Activated CD8-positive, alpha-beta memory T cell treated with anti-CD3 and anti-CD28 coated beads, Interleukin-2, amount 10 ng/mL, durations not matched to agents 7 days and 5 days (primary cell): ENCODE measurements around the gene RYR3. TPM values are rescaled to one million over a fixed set of nuclear protein-coding genes. Genes with fewer than 3 reads are reported as not detected.

Experiments
- ATAC-seq: fragments of 150-1000 bp; cut with Tn5 transposase; one replicate; pipeline ENCODE4 v1.10.0; 2021; ENCODE audit warnings: moderate library complexity
- CTCF ChIA-PET: fragments of 350-600 bp; sonication (Branson Sonifier 250); formaldehyde crosslinking; loops from one replicate; lab custom pipeline; 2021; ENCODE audit warnings: antibody characterized with exemption; lab: Charles Lee
- DNase-seq: peaks from one replicate; pipeline ENCODE4 v3.0.0-alpha.2; 2020
- H3K27ac Mint-ChIP-seq: one replicate; pipeline ENCODE4 v1.8.0; 2021; ENCODE audit warnings: mild to moderate bottlenecking, mixed read lengths
- H3K27me3 Mint-ChIP-seq: one replicate; pipeline ENCODE4 v1.8.0; 2021; ENCODE audit warnings: mixed read lengths
- H3K36me3 Mint-ChIP-seq: one replicate; pipeline ENCODE4 v1.8.0; 2021; ENCODE audit warnings: mild to moderate bottlenecking, mixed read lengths
- H3K4me1 Mint-ChIP-seq: one replicate; pipeline ENCODE4 v1.8.0; 2021; ENCODE audit warnings: mixed read lengths
- H3K4me3 Mint-ChIP-seq: one replicate; pipeline ENCODE4 v1.8.0; 2021; ENCODE audit warnings: mild to moderate bottlenecking, moderate library complexity, mixed read lengths
- H3K9me3 Mint-ChIP-seq: one replicate; pipeline ENCODE4 v1.8.0; 2022; ENCODE audit warnings: low read depth, mixed read lengths
- total RNA-seq, 2 experiments: library from RNA; stranded (reverse); gene quantifications; one replicate each; pipeline ENCODE4 v1.2.3, GENCODE V29; 2021

RYR3 gene
- total RNA-seq, 2 experiments from 2014 or later: not detected

DNA sequence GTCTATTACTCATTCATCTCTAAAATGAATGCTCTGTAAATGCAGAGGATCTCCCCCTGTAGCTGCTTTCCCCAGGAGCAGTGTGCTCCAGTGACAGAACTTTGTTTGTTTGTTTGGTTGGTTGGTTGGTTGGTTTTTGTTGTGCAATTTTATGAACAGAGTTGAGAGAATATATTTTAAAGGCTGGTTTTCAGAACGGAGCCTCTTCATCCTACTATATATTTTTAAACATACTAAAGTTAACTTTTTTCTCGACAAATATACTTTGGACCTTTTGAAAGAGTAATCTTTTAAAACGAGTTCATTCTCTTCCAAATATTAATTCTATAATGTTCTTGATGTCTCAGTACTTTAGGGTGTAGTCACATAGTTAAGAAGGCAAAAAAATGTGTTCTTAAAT lies 20.2 kb downstream of the RYR3 start:
- no peaks in the 10 kb centered on the region for H3K4me1 Mint-ChIP-seq
- ATAC-seq (no peak), DNase-seq (no peak)
- H3K36me3 Mint-ChIP-seq: no peaks in the 10 kb centered on the region
- H3K27me3 Mint-ChIP-seq: peaks cover 5% of the 10 kb centered on the region
- CTCF ChIA-PET: no interaction called here
- no peak overlapping the region for H3K4me3 Mint-ChIP-seq
- peaks cover 3% of the 10 kb centered on the region for H3K9me3 Mint-ChIP-seq
- no peak overlapping the region for H3K27ac Mint-ChIP-seq

DNA sequence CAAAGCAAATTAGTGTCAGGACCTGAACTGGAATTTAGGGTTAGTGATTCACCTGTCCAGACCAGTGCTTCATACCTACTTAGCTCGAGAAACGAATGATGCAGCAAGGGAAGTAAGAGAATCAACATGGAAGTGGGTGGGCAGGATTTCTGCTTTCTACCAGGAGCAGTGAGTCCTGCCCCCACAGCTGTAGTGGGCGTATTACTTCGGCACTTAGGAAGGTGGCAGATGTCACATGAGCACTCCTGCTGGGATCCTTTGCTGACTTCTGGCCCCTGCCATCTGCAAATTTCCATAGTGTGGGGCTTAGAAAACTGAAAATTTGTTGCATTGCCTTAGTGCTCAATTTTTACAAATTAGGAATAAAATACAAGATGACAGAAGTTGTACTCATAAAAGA lies 31.2 kb downstream of the RYR3 start:
- H3K27ac Mint-ChIP-seq: no peak overlapping the region
- no peaks in the 10 kb centered on the region for H3K4me1 Mint-ChIP-seq
- ATAC-seq (no peak), DNase-seq (no peak)
- H3K9me3 Mint-ChIP-seq: peaks cover 11% of the 10 kb centered on the region
- no peaks in the 10 kb centered on the region for H3K27me3 Mint-ChIP-seq
- H3K36me3 Mint-ChIP-seq: no peaks in the 10 kb centered on the region
- CTCF ChIA-PET: no interaction called here
- no peak overlapping the region for H3K4me3 Mint-ChIP-seq

DNA sequence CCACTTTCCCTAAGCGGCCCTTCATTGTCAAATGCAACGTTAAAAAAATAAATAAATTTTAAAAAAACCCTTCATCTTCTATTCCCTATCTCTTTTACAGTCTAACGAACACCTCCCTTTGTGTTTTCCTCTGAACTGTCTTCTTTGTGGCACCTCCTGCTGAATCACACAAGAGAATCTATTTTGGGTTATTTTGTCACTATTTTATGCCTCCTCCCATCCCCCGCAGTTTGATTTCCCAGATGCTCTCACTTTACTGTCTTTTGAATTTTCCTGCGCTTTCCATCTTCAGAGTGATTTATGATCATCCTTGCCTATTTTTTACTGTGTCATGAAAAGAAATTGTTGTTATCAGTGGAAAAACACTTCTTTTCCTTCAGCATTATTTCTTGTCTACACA lies 32.5 kb downstream of the RYR3 start:
- Mint-ChIP-seq H3K4me1 (no peaks in the 10 kb centered on the region), H3K36me3 (no peaks in the 10 kb centered on the region), H3K9me3 (peaks cover 11% of the 10 kb centered on the region), H3K27me3 (no peaks in the 10 kb centered on the region), H3K27ac (no peak overlapping the region), H3K4me3 (no peak overlapping the region)
- CTCF ChIA-PET: no interaction called here
- DNase-seq (no peak), ATAC-seq (no peak)

DNA sequence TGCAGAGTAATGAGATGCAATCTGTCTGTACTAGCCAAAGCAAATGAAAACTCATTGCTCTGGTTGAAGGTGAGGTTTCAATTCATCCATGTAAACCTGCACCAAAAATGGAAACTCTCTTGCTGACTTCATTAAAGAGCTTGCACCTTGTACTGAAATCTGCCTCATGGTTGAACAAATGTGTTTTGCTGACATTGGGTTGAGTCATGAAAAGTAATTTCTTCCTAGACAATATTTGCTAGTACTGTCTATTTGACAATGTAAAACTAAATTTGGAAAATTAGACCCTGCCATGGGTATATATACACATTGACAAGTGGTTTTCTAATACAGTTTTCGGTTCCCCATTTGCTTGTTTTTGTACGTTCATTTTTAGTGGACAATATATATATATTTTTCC lies 33.3 kb downstream of the RYR3 start:
- Mint-ChIP-seq H3K27me3 (no peaks in the 10 kb centered on the region), H3K4me1 (no peaks in the 10 kb centered on the region), H3K4me3 (no peak overlapping the region), H3K36me3 (no peaks in the 10 kb centered on the region), H3K27ac (no peak overlapping the region), H3K9me3 (peaks cover 11% of the 10 kb centered on the region)
- DNase-seq (no peak), ATAC-seq (no peak)
- CTCF ChIA-PET: no interaction called here

DNA sequence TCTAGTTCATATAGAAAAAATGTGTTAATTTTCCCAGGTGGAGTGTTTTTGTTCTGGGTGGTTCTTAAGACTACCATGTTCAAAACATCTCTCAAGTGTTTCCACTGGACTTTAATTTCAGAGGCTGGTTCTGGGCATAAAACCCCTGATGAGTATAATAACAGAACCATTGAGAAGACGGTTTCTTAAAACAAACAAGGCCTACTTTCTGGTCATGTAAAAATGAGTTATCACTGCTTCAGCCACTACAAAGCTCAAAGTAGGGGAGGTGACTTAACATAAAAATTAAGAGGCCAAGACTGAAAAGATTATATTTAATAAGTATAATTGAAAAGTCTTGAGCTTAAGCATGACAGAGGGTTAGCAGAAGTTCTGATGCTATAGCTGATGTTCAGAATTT lies 33.8 kb downstream of the RYR3 start:
- H3K9me3 Mint-ChIP-seq: peaks cover 9% of the 10 kb centered on the region
- H3K27ac Mint-ChIP-seq: no peak overlapping the region
- ATAC-seq: no peak
- CTCF ChIA-PET: no interaction called here
- no peaks in the 10 kb centered on the region for H3K4me1 Mint-ChIP-seq
- DNase-seq: no peak
- no peaks in the 10 kb centered on the region for H3K27me3 Mint-ChIP-seq
- H3K4me3 Mint-ChIP-seq: no peak overlapping the region
- no peaks in the 10 kb centered on the region for H3K36me3 Mint-ChIP-seq

DNA sequence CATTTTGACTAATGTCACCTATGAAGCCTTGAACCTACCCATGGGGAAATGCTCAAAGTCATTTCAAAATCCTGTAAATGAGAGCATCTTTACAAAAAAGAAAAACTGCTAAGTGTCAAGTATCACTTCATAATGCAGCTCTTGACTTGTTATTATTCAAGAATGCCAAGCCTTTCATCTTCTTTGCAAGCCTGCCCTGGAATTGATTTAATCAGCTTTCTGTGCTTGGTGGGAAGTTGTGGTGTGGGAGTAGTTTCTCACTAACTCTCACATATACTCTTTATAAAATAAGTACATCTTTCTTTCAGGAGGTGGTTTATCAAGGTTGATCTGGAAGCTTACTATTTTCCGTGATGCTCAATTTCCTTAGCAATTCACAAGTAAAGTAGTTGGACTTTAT lies 43.6 kb downstream of the RYR3 start:
- ATAC-seq: no peak
- CTCF ChIA-PET: no interaction called here
- Mint-ChIP-seq H3K9me3 (no peaks in the 10 kb centered on the region), H3K4me1 (no peaks in the 10 kb centered on the region), H3K4me3 (no peak overlapping the region), H3K27me3 (no peaks in the 10 kb centered on the region), H3K36me3 (no peaks in the 10 kb centered on the region), H3K27ac (no peak overlapping the region)
- DNase-seq: no peak

DNA sequence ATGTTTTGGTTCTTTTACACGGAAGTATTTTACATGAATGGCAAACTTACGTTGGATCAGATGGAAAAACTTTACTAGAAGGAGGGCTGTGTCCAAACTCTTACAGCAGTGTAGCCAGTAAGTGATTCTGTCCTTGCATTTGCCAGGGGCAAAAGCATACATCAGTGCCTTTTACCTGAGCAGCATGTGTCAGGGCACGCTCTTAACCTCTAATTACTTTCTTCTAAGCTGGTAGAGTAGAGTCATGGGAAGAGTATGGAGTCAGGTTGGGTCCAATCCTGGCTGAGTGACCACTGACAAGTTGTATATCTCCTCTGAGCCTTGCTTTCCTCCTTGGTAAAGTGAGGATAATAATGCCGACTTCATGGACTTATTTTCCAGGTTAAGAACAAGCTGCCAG lies 47.1 kb downstream of the RYR3 start:
- no peaks in the 10 kb centered on the region for H3K4me1 Mint-ChIP-seq
- H3K27ac Mint-ChIP-seq: no peak overlapping the region
- no peak overlapping the region for H3K4me3 Mint-ChIP-seq
- H3K27me3 Mint-ChIP-seq: no peaks in the 10 kb centered on the region
- CTCF ChIA-PET: no interaction called here
- ATAC-seq (no peak), DNase-seq (no peak)
- no peaks in the 10 kb centered on the region for H3K9me3 Mint-ChIP-seq
- no peaks in the 10 kb centered on the region for H3K36me3 Mint-ChIP-seq

DNA sequence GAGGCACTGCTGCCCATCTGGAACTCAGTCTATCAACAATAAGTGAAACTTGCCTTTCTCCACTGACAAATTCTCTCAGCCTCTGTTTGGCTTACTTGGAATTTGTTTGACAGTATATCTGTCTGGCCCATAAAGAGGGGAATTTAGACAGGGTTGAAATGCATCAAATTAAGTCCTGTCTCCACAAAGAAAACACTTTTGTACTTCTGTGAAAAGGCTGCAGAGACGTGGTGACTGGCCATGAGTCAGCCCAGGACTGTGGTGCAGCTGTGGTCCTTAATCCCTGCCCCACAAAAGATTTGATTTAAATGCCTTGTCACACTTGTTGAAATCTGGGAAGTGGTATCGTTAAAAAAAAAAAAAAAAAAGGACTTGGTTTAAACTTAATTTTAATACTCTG lies 47.5 kb downstream of the RYR3 start:
- Mint-ChIP-seq H3K4me3 (no peak overlapping the region), H3K27me3 (no peaks in the 10 kb centered on the region), H3K36me3 (no peaks in the 10 kb centered on the region), H3K4me1 (no peaks in the 10 kb centered on the region), H3K9me3 (no peaks in the 10 kb centered on the region), H3K27ac (no peak overlapping the region)
- CTCF ChIA-PET: no interaction called here
- ATAC-seq: no peak
- DNase-seq: no peak

DNA sequence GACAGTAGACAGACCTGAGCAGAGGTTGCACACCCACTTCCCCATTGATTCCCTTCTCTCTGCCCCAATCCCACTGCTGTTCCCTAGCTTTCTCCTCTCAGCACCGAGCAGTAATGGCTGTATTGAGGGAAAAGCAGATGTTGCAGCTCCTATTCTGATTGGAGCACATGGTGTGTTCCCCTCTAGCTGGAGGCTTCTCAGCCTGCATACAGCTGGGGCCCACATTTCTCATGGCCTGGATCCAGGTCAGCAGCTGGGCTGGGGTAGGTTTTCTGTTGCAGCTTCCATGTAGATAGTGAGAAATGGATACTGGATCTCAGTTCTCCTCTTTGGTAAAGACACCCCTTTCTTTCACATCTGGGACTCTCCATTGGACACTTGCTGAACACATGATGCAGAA lies 50.1 kb downstream of the RYR3 start:
- Mint-ChIP-seq H3K4me3 (no peak overlapping the region), H3K27me3 (no peaks in the 10 kb centered on the region), H3K27ac (no peak overlapping the region), H3K9me3 (no peaks in the 10 kb centered on the region), H3K36me3 (no peaks in the 10 kb centered on the region), H3K4me1 (no peaks in the 10 kb centered on the region)
- CTCF ChIA-PET: no interaction called here
- DNase-seq (no peak), ATAC-seq (no peak)

DNA sequence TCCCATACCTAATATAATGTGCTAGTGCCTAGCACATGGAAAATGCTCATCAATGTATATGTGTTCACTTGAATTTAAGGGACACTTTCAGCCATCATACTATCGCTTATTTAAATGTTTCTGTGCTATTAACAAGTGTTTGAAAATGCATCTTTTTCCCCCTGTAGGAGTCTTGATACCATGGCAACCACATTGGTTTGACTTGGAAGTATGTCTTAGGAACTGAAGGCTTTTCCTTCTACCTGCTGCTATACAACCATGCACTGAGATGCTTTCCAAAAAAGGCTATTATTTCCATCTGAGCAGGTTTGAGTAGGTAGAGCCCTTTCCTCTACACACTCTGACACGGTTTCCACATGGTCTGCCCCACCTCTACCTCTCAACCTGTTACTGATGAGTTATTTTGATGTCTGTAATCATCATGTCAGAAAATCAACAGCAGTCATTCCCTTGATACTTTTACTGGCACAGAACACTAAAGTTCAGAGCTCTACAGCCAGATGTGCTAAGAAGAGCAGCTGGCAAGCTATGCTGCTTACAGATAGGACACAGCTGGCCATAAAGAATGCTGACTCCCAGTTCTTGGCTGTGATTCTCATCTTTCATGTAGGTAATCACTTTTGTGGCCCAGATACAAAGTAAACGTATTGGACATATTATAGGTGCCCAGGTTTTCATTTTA lies 59.3 kb downstream of the RYR3 start:
- no peaks in the 10 kb centered on the region for H3K9me3 Mint-ChIP-seq
- no peaks in the 10 kb centered on the region for H3K4me1 Mint-ChIP-seq
- H3K27me3 Mint-ChIP-seq: no peaks in the 10 kb centered on the region
- no peaks in the 10 kb centered on the region for H3K36me3 Mint-ChIP-seq
- ATAC-seq: no peak
- H3K27ac Mint-ChIP-seq: no peak overlapping the region
- no peak for DNase-seq
- CTCF ChIA-PET: no interaction called here
- H3K4me3 Mint-ChIP-seq: no peak overlapping the region

DNA sequence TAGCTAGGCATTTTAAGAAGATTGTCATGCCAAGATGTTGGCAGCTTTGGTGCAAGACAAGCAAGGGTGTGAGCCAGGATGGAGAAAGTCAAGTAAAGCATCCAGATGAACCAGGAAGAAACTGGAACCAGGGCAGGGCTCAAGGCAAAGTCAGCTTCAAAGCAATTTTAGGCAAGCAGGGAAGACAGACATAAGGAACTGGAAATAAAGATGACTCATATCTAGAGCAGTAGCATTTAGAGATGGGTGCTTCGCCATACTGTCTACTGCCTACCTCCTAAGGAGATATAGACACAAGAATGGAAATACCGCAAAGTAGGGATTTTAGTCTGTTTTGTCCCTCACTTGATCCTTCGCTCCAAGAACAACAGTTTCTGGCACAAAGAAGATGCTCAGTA lies 59.9 kb downstream of the RYR3 start:
- DNase-seq (no peak), ATAC-seq (no peak)
- H3K27ac Mint-ChIP-seq: no peak overlapping the region
- H3K36me3 Mint-ChIP-seq: no peaks in the 10 kb centered on the region
- CTCF ChIA-PET: no interaction called here
- H3K27me3 Mint-ChIP-seq: no peaks in the 10 kb centered on the region
- no peak overlapping the region for H3K4me3 Mint-ChIP-seq
- H3K9me3 Mint-ChIP-seq: no peaks in the 10 kb centered on the region
- H3K4me1 Mint-ChIP-seq: no peaks in the 10 kb centered on the region

DNA sequence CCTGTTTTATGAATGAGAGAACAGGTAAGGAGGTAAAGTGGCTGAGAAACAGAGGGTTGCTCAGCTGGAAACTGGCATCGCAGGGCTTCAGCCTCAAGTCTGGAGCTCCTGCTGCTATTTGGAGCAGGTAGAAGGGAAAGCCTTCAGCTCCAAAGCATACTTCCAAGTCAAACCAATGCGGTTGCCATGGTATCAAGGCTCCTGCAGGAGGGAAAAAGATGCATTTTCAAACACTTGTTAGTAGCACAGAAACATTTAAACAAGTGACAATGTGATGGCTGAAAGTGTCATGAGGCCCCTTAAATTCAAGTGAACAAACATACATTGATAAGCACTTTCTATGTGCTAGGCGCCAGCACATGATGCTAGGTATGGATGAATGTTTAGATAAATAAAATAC lies 60.4 kb downstream of the RYR3 start:
- H3K9me3 Mint-ChIP-seq: peaks cover 3% of the 10 kb centered on the region
- ATAC-seq: no peak
- H3K27me3 Mint-ChIP-seq: no peaks in the 10 kb centered on the region
- no peak for DNase-seq
- no peaks in the 10 kb centered on the region for H3K4me1 Mint-ChIP-seq
- no peak overlapping the region for H3K4me3 Mint-ChIP-seq
- CTCF ChIA-PET: no interaction called here
- H3K36me3 Mint-ChIP-seq: no peaks in the 10 kb centered on the region
- no peak overlapping the region for H3K27ac Mint-ChIP-seq

DNA sequence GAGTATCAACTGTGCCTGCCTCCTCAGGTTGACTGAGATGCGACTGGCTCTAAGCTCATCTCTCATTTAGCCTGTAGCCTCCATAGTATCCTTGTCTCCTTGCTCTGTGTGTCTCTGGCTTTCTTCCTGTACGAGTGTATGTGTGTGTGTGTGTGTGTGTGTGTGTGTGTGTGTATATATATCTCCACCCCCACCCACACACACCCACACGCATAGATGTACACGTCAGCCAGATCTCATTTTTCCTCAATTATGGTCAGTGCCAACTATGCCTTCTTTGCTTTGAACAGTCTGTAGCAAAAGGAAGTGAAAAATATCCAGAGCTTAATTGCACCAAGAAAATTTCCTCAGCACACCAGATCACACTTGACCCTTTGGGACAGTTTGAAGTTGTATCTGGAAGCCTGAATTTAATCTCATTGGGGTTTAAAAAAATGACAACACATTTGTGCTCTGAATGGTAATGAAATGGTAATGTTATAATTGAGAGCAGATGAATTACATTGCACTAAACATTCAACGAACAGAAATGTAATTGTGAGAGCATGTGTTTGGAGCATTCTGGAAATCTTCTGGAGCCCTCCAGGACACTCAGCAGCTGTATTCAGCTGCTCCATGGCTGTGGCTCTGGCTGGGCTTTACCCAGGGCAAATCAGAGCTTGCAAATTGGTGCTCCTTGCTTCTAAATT lies 63.6 kb downstream of the RYR3 start:
- Mint-ChIP-seq H3K36me3 (no peaks in the 10 kb centered on the region), H3K4me3 (no peak overlapping the region), H3K9me3 (peaks cover 4% of the 10 kb centered on the region), H3K27ac (no peak overlapping the region), H3K4me1 (no peaks in the 10 kb centered on the region), H3K27me3 (no peaks in the 10 kb centered on the region)
- CTCF ChIA-PET: no interaction called here
- DNase-seq: no peak
- no peak for ATAC-seq

DNA sequence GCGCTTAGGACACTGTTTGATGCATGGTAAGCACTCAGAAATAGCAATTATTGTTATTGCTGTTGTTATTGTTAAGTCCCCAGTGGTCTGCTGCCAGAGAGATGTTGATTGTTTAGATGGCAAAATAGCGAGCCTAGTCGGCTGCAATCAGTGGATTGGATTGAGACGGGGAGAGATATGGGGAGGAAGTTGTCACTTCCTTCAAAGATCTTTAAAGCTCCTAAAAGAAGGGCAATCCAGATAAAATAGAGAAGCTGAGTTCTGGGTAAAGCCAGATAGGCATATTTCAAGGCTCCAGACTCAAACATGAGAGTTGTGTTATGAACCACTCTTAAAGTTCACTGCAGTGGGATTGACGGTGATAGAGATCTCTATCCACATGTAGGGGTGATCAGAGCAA lies 64.5 kb downstream of the RYR3 start:
- no peak overlapping the region for H3K4me3 Mint-ChIP-seq
- peaks cover 4% of the 10 kb centered on the region for H3K9me3 Mint-ChIP-seq
- CTCF ChIA-PET: no interaction called here
- H3K27ac Mint-ChIP-seq: no peak overlapping the region
- no peaks in the 10 kb centered on the region for H3K27me3 Mint-ChIP-seq
- H3K36me3 Mint-ChIP-seq: no peaks in the 10 kb centered on the region
- H3K4me1 Mint-ChIP-seq: no peaks in the 10 kb centered on the region
- DNase-seq (no peak), ATAC-seq (no peak)
